NCI-H1092 treated with DMSO at 0.1 percent for 48 hours (cell line): Measurements from ENCODE around the gene ARMH3.

Source experiments
- DNase-seq: peaks from one replicate; lab custom pipeline; 2025; lab: John Stamatoyannopoulos, UW

The ARMH3 gene

GRCh38 chr10:101939008-101939648 is 116.8 kb downstream of the ARMH3 start:
- no peak for DNase-seq

DNA sequence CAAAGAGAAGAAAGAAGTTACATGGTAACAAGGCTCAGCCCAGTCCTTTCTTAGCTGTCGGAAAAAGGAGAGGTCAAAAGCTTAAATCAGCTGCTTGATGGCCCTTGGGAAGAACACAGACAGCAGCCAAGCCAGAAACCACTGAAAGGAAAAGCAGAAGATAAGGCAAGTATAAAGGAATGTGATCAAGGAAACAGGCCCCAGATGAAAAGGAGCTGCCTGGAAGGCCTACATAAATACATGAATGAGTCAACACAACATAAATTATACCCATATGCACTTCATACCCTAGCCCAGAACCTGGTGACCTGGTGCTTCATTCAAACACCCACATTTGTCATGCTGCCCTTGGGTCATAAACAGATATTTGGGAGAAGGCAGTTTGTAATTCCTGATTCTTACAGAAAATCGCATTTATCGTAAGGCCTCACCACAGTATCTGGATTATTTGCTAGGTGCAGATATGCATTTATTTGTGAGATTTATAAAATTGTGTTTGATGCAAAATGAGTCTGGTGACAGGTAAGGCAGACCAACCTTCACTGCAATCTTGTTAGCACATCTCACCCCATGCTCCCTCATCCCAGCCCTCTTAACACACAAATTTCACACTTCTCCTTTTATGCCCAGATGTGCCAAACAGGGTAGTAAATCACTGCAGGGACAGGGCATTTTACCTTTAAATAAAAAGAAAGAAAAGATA is 117.5 kb downstream of the ARMH3 start:
- no peak for DNase-seq

GRCh38 chr10:101935431-101935830 is 120.5 kb downstream of the ARMH3 start:
- no peak for DNase-seq

GRCh38 chr10:101934686-101935305 is 121.2 kb downstream of the ARMH3 start:
- DNase-seq, result no peak

- DNase-seq, result no peak
These were observed 122.0 kb downstream of the ARMH3 start for GRCh38 chr10:101933976-101934375.

DNA sequence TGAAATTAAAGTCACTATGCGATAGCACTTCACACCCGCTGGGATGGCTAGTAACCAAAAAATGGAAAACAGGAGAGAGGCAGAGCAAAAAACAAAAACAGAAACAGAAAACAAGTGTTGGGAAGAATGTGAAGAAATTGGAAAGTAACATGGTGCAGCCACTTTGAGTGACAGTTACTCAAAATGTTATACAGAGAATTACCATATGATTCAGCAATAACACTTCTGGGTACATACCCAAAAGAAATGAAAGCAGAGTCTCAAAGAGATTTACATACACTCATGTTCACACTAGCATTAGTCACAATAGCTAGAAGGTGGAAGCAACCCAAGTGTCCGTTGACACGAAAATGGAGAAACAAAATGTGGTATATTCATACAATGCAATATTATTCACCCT is 123.8 kb downstream of the ARMH3 start:
- DNase-seq, result no peak

DNA sequence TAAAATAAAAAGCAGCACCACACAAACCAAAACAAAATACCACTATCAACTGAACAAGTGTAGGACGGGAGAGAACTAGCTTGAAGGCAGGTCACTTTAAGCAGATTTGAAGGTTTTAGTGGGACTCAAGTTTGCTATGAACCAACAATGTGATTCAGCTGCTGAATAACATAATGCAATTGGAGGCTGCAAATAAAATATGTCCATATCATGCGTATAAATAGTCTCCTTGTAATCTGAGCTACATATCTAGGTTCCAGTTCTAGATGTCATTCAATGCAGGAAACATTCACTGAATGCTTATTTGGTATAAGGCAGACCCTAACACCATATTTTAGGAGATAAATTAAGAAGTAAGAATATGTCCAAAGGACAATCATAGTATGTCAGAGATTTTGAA is 130.9 kb downstream of the ARMH3 start:
- no peak for DNase-seq

DNA sequence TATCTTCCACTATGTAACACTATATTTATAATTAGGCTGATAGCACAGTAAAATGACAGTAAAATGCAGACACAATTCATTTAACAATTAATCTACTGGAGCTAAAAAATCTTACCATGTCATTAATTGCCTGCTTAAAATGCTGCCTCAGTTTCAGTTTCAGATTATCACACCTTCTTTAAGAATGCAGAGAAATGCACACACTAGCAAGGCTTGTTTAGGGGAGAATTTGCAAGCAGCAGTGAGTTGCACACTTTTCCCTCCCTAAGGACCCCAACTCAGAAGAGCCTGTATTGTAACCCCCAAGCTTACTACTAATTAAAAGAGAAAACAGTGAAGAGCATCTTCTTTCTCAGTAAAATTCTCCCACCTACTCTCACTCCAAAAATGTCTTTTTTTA is 132.7 kb downstream of the ARMH3 start:
- no peak for DNase-seq

DNA sequence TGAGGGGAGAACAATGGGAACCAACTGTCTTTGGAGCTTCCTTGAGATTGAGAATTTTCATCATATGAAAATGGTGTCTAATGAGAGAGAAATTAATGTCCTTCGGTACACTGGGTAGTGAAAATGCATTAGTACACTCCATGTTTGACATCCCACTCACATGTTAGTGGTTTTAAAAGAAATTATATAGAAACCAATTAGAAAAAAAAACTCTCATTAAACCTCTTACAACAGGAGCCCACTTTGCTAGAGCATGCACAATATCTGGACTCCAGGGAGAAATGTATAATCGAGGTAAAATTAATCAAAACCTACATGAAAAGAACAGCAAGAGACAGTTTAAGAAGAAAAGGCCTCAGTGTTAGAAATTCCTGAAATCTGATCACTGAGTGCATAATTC is 133.1 kb downstream of the ARMH3 start:
- no peak for DNase-seq

DNA sequence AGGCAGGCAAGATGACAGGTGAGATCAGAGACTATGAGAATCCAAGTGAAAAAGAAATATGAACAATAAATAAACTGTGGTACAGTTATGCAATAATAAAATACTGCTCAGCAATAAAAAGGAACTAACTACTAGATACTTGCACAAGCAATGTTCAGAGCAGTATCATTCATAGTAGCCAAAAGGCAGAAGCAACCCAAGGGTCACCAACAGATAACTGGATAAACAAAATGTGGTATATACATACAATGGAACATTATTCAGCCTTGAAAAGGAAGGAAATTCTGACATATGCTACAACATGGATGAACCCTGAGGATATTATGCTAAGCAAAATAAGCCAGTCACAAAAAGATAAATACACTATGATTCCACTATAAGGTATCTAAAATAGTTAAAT is 135.4 kb downstream of the ARMH3 start:
- DNase-seq, result no peak

- no peak for DNase-seq
These were observed 136.8 kb downstream of the ARMH3 start for GRCh38 chr10:101919026-101919770.

- DNase-seq, result no peak
These were observed 143.3 kb downstream of the ARMH3 start for GRCh38 chr10:101912561-101913179.

DNA sequence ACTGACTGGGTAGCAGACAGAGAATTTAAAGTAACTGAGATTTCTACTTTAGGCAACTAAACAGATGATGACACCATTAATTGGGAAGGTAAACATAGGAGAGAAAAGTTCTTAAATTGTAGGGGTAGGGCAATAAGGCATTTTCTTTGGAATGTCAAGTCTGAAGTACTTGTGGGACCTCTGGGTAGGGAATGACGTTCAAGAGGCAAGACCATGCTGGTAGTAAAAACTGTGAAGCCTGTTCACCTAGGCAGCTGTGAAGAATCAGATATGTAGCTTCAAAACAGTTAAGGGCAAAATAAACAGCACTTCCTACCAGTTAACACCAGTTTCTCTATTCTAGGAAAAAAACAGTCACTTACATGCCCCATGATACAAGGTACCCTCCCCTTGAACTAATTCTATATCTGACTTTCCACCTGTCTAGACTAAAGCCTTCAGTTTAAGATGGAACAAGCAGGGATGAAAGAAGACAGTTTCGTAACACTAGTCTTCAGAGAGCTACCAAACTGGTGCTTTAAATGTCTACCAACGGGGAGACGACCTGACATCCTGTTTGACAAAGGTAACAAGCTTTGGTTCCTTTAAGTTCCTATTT is 149.3 kb downstream of the ARMH3 start:
- DNase-seq, result no peak

DNA sequence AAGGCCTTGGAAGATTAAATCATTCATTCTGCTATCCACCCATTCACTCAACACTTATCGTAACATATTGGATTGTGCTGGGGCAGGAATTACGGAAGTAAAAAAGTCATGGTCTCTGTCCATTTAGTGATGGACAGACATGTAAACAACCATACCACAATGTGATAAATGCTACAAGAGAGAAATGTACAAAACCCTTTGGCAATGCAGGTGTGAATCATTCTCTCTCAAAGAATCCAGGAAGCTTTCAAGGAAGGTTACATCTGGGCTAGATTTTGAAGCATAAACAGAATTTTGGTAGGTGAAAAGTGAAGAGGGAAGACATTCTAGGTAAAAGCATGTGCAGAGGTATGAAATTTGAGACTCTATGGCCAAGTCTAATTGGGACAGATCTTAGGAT is 150.7 kb downstream of the ARMH3 start:
- DNase-seq, result no peak

DNA sequence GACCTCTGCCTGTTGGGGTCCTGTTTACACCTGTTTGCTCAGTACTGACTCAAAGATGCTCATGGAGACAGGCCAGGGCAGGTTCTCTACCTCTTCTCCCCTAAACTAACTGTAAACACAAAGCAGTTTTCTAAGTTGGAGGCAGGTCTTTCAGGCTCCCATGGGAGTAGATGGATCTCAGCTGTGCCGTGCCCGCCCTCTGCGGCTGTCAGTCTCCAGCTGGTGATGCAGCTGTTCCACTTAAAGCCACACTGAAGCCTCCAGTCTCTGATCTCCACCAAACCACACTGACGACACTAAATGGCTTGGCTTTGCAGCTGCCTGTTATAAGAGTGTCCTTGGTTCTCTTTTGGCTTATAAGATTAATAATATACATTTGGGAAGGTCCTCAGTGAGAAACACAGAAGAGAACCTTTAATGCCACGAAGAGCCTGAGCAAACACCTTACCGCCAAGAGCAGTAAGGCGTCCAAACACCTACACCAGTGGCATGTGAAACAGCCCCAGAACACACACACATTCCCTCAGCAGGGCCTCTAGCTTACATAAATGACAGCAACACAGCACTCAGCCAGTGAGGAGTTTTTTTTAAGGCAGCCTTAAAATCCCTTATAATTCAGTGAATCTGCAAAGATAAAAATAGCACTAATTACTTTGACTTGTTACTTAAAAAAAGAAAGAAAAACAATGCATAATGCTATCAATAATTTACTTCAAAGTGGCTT is 152.0 kb downstream of the ARMH3 start:
- DNase-seq, result peak; percentile 18

DNA sequence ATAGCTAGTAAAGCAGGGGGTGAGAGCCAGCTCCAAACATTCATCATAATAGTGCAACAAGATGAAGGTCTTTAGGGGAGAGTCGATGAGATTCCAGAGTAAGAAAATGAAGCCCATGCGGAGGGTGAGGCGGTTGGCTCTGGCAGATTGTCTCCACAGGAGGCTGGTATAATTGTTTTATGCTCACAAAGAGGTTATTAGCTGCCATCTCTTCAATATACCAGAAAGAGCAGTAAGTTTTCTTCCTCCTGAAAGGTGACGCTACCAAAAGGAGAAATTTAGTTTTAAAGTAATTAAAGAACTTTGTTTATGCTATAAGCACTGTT is 153.2 kb downstream of the ARMH3 start:
- DNase-seq, result no peak

- DNase-seq, result peak; percentile 33
These were observed 153.7 kb downstream of the ARMH3 start for GRCh38 chr10:101902032-101902819.

GRCh38 chr10:101901340-101901739 is 154.6 kb downstream of the ARMH3 start:
- peak; percentile 52 for DNase-seq

DNA sequence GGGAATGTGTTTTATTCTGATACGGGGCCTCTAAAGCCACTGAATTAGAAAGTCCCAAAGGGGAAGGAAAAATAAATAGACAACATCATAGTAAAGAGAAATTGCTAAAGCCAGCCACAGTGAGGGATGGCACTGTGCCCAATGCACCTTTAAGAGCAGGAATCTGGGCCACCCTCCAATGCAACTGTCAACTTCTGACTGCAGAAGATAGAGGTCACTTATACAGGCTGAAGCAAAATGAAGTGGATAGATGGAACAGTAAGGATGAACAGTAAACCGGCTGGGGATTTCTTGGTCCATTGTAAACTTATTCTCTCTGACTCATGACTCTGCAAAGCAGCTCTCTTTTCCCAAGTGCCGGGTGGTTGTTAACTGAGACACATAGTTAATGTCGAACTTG is 158.3 kb downstream of the ARMH3 start:
- DNase-seq, result peak; percentile 58

- no peak for DNase-seq
These were observed 159.6 kb downstream of the ARMH3 start for GRCh38 chr10:101896225-101896877.
